ENCODE data around the gene TMEM184C.

- TF ChIP-seq, protein P1, sequence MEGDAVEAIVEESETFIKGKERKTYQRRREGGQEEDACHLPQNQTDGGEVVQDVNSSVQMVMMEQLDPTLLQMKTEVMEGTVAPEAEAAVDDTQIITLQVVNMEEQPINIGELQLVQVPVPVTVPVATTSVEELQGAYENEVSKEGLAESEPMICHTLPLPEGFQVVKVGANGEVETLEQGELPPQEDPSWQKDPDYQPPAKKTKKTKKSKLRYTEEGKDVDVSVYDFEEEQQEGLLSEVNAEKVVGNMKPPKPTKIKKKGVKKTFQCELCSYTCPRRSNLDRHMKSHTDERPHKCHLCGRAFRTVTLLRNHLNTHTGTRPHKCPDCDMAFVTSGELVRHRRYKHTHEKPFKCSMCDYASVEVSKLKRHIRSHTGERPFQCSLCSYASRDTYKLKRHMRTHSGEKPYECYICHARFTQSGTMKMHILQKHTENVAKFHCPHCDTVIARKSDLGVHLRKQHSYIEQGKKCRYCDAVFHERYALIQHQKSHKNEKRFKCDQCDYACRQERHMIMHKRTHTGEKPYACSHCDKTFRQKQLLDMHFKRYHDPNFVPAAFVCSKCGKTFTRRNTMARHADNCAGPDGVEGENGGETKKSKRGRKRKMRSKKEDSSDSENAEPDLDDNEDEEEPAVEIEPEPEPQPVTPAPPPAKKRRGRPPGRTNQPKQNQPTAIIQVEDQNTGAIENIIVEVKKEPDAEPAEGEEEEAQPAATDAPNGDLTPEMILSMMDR (conservative IDR thresholded peaks at IDR 0.05 in 1 of 2, IDR thresholded peaks at IDR 0.05 in 1 of 2; ENCODE audit: extremely low read depth in 1 of 2, insufficient read depth in 1 of 2, low read depth in 1 of 2, low read length in 2 of 2): no peak
- TF ChIP-seq EZH2 (IDR thresholded peaks at IDR 0.05; ENCODE audit: borderline replicate concordance, low read length): no peak
Measured at GRCh38 chr4:147651563-147651962, 34.4 kb downstream of the TMEM184C start.

Measured in mammary epithelial cell (primary cell).